HCT116 (cell line): ENCODE results near the gene COL15A1. TPM values are rescaled to one million over a fixed set of nuclear protein-coding genes. Genes with fewer than 3 reads are reported as not detected.

ENCODE experiments used
- ATAC-seq: fragments of 200-7000 bp; cut with Tn5 transposase; 2 replicates; pipeline ENCODE4 v1.9.1; 2020; ENCODE audit warnings: mild to moderate bottlenecking, moderate library complexity
- BruUV-seq: library from RNA; stranded (reverse); fragments of 400-500 nt; replicated peaks from 2 replicates; lab custom pipeline; 2021; lab: Mats Ljungman, UMichigan
- CTCF ChIA-PET: fragments of 300-600 bp; sonication (Branson Sonifier 250); formaldehyde crosslinking; loops from one replicate; lab custom pipeline; 2021; ENCODE audit warnings: antibody characterized with exemption; lab: Charles Lee
- POLR2A ChIA-PET: fragments of 300-600, 350-600 bp; sonication (Branson Sonifier 250); formaldehyde crosslinking; loops from one replicate; lab custom pipeline; 2021; ENCODE audit warnings: antibody characterized with exemption; lab: Charles Lee
- RAD21 ChIA-PET, 2 experiments: fragments of 300-600 bp; sonication (Branson Sonifier 250); formaldehyde crosslinking; loops; one replicate each; lab custom pipeline; 2023; ENCODE audit warnings: low total read pairs in 2 of 2; ENCODE audit not compliant: uncharacterized antibody in 2 of 2, unreplicated experiment in 2 of 2, low non-redundant PET in 1 of 2; lab: Charles Lee
- DNase-seq: peaks from one replicate; pipeline ENCODE4 v3.0.0-alpha.2; 2010; ENCODE audit warnings: low read depth, low spot score
- H2AFZ ChIP-seq: fragments of 200-600 bp; shearing (Covaris generic), sonication (generic); 2 replicates; pipeline ENCODE4 v1.6.1; 2017; ENCODE audit warnings: low read depth, mixed run types, mixed read lengths, antibody characterized with exemption, low read length; ENCODE audit not compliant: poor library complexity, severe bottlenecking
- H3K27ac ChIP-seq: 2 replicates; pipeline ENCODE4 v1.5.1; 2012; ENCODE audit warnings: low read depth, low read length
- H3K27me3 ChIP-seq: fragments of 200-600 bp; sonication (generic); 2 replicates; pipeline ENCODE4 v1.6.1; 2016; ENCODE audit warnings: mixed run types, low read length, mixed read lengths; ENCODE audit not compliant: insufficient read depth
- H3K36me3 ChIP-seq, 2 experiments: fragments of 200-500 bp in 1 of 2; fragments of 200-600 bp in 1 of 2; sonication (Bioruptor generic) in 1 of 2; sonication (generic) in 1 of 2; 2 replicates each; pipeline versions ENCODE4 v1.5.1 to v1.6.1; 2014 to 2016; ENCODE audit warnings: low read length in 2 of 2, inconsistent platforms in 1 of 2, mixed read lengths in 1 of 2, mixed run types in 1 of 2; ENCODE audit not compliant: insufficient read depth in 2 of 2, control insufficient read depth in 1 of 2
- H3K4me1 ChIP-seq, 2 experiments: fragments of 200-600 bp in 1 of 2; sonication (generic) in 1 of 2; 2 replicates each; pipeline versions ENCODE4 v1.5.1 to v1.6.1; 2012 to 2017; ENCODE audit warnings: low read length in 2 of 2, inconsistent platforms in 1 of 2, mild to moderate bottlenecking in 1 of 2, mixed read lengths in 1 of 2, mixed run types in 1 of 2, moderate library complexity in 1 of 2; ENCODE audit not compliant: insufficient read depth in 2 of 2, control insufficient read depth in 1 of 2
- H3K4me2 ChIP-seq: fragments of 200-600 bp; sonication (generic); 2 replicates; pipeline ENCODE4 v1.6.1; 2017; ENCODE audit warnings: mixed run types, low read length, mixed read lengths
- H3K4me3 ChIP-seq, 2 experiments: fragments of 200-600 bp in 1 of 2; sonication (generic) in 1 of 2; replicated peaks in 1 of 2; 2 replicates each; pipeline ENCODE4 v1.5.1; 2011 to 2016; ENCODE audit warnings: low read length in 2 of 2, control low read depth in 1 of 2, low read depth in 1 of 2, mild to moderate bottlenecking in 1 of 2, mixed read lengths in 1 of 2, mixed run types in 1 of 2
- H3K79me2 ChIP-seq: fragments of 200-600 bp; sonication (generic); 2 replicates; pipeline ENCODE4 v1.6.1; 2017; ENCODE audit warnings: mild to moderate bottlenecking, mixed run types, low read length, moderate library complexity, mixed read lengths; ENCODE audit not compliant: insufficient read depth
- H3K9ac ChIP-seq: fragments of 200-600 bp; sonication (generic); 2 replicates; pipeline ENCODE4 v1.6.1; 2016; ENCODE audit warnings: low read length, mixed read lengths
- H3K9me2 ChIP-seq: fragments of 200-600 bp; sonication (generic), shearing (Covaris generic); 2 replicates; pipeline ENCODE4 v1.6.1; 2017; ENCODE audit warnings: mixed run types, mild to moderate bottlenecking, moderate library complexity; ENCODE audit not compliant: insufficient read depth
- H3K9me3 ChIP-seq, 2 experiments: fragments of 200-500 bp in 1 of 2; fragments of 200-600 bp in 1 of 2; sonication (Bioruptor generic) in 1 of 2; sonication (generic) in 1 of 2; 2 replicates each; pipeline ENCODE4 v1.6.1; 2014 to 2017; ENCODE audit warnings: low read length in 2 of 2, mixed read lengths in 2 of 2, inconsistent platforms in 1 of 2, low read depth in 1 of 2, mild to moderate bottlenecking in 1 of 2, mixed run types in 1 of 2, moderate library complexity in 1 of 2; ENCODE audit not compliant: control insufficient read depth in 1 of 2, insufficient read depth in 1 of 2
- H4K20me1 ChIP-seq: fragments of 200-600 bp; sonication (generic), shearing (Covaris generic); 2 replicates; pipeline ENCODE4 v1.6.1; 2017; ENCODE audit warnings: mixed run types, mild to moderate bottlenecking, moderate library complexity; ENCODE audit not compliant: insufficient read depth
- ATF3 ChIP-seq: IDR thresholded peaks from 2 replicates; pipeline ENCODE4 v1.6.1; 2012
- CBX3 ChIP-seq: IDR thresholded peaks from 2 replicates; pipeline ENCODE4 v1.6.1; 2012; ENCODE audit warnings: low read depth
- EZH2 ChIP-seq: fragments of 200-600 bp; sonication (generic); IDR thresholded peaks from 2 replicates; pipeline ENCODE4 v1.6.1; 2017; ENCODE audit warnings: antibody characterized with exemption, mixed run types
- EZH2phosphoT487 ChIP-seq: fragments of 200-600 bp; IDR thresholded peaks from 2 replicates; pipeline ENCODE4 v1.6.1; 2018; ENCODE audit warnings: antibody characterized with exemption, borderline replicate concordance
- JUND ChIP-seq: IDR thresholded peaks from 2 replicates; pipeline ENCODE4 v1.6.1; 2012
- REST ChIP-seq: IDR thresholded peaks from 2 replicates; pipeline ENCODE4 v1.6.1; 2012; ENCODE audit warnings: low read depth
- SRF ChIP-seq: IDR thresholded peaks from 2 replicates; pipeline ENCODE4 v1.6.1; 2012; ENCODE audit warnings: low read depth
- YY1 ChIP-seq: IDR thresholded peaks from 2 replicates; pipeline ENCODE4 v1.6.1; 2011; ENCODE audit warnings: low read length, low read depth, moderate library complexity, mild to moderate bottlenecking; ENCODE audit not compliant: insufficient replicate concordance; ENCODE audit errors: extremely low read depth
- ZFX ChIP-seq: fragments of 450-650 bp; IDR thresholded peaks from 2 replicates; pipeline ENCODE4 v1.6.1; 2017
- ZNF274 ChIP-seq: fragments of 200-500 bp; sonication (Bioruptor generic); IDR thresholded peaks from 2 replicates; pipeline ENCODE4 v1.6.1; 2014; ENCODE audit warnings: mild to moderate bottlenecking, low read depth, low read length, inconsistent platforms
- intact Hi-C: fragments of 100-400 bp; cut with micrococcal nuclease; formaldehyde crosslinking; loops from 2 replicates; pipeline ENCODE4 v1.10.0; 2022
- total RNA-seq: library from RNA; stranded (reverse); gene quantifications from one replicate; pipeline ENCODE4 v1.2.1, GENCODE V29; 2021; ENCODE audit not compliant: unreplicated experiment
- TF ChIP-seq, protein P1 (sequence below): IDR thresholded peaks from 2 replicates; pipeline ENCODE4 v1.6.1; 2011; ENCODE audit warnings: mild to moderate bottlenecking, low read length, moderate library complexity; ENCODE audit not compliant: insufficient replicate concordance; ENCODE audit errors: extremely low read depth

COL15A1 gene
- total RNA-seq, 1 experiment from 2014 or later, result 0.15 TPM

GRCh38 chr9:98933890-98934289 lies 9.8 kb upstream of the COL15A1 start:
- Histone ChIP-seq H3K4me2 (no peak overlapping the region), H3K9me3 (no peaks in the 10 kb centered on the region), H3K36me3 (no peaks in the 10 kb centered on the region), H3K27me3 (no peaks in the 10 kb centered on the region; the same call in 1 of the 2 replicates), H3K4me1 (peaks cover 0 to 2% of the 10 kb centered on the region in 2 experiments; a peak in 1 of 4 replicates), H3K27ac (no peak overlapping the region), H4K20me1 (no peaks in the 10 kb centered on the region), H3K4me3 (no peak overlapping the region), H2AFZ (no peak overlapping the region), H3K9me2 (no peaks in the 10 kb centered on the region), H3K79me2 (no peaks in the 10 kb centered on the region), H3K9ac (no peak overlapping the region)
- CTCF ChIA-PET, result no interaction called here
- POLR2A ChIA-PET, result no interaction called here
- no TSS peak for BruUV-seq
- ATAC-seq (no peak), DNase-seq (no peak)
- RAD21 ChIA-PET, result no interaction called here
- TF ChIP-seq ATF3 (no peak), ZFX (no peak), EZH2 (no peak), EZH2phosphoT487 (no peak), ZNF274 (no peak), REST (no peak), CBX3 (no peak), YY1 (no peak), SRF (no peak), JUND (no peak)
- TF ChIP-seq, protein P1, sequence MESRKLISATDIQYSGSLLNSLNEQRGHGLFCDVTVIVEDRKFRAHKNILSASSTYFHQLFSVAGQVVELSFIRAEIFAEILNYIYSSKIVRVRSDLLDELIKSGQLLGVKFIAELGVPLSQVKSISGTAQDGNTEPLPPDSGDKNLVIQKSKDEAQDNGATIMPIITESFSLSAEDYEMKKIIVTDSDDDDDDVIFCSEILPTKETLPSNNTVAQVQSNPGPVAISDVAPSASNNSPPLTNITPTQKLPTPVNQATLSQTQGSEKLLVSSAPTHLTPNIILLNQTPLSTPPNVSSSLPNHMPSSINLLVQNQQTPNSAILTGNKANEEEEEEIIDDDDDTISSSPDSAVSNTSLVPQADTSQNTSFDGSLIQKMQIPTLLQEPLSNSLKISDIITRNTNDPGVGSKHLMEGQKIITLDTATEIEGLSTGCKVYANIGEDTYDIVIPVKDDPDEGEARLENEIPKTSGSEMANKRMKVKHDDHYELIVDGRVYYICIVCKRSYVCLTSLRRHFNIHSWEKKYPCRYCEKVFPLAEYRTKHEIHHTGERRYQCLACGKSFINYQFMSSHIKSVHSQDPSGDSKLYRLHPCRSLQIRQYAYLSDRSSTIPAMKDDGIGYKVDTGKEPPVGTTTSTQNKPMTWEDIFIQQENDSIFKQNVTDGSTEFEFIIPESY, result no peak
- intact Hi-C loops, result no loop called here
